PC-9 (cell line): ENCODE results near the gene DOCK2. TPM values are rescaled to one million over a fixed set of nuclear protein-coding genes. Genes with fewer than 3 reads are reported as not detected.

ENCODE experiments used
- BruUV-seq: library from RNA; stranded (reverse); fragments of 400-500 nt; replicated peaks from 2 replicates; lab custom pipeline; 2021; lab: Mats Ljungman, UMichigan
- CTCF ChIA-PET: fragments of 300-600 bp; sonication (Branson Sonifier 250); formaldehyde crosslinking; loops from one replicate; lab custom pipeline; 2022; ENCODE audit warnings: antibody characterized with exemption; lab: Charles Lee
- POLR2A ChIA-PET: fragments of 300-600 bp; sonication (Branson Sonifier 250); formaldehyde crosslinking; loops from one replicate; lab custom pipeline; 2022; ENCODE audit warnings: antibody characterized with exemption; ENCODE audit not compliant: unreplicated experiment; lab: Charles Lee
- DNase-seq, 2 experiments: peaks; one replicate each; pipeline versions ENCODE4 v3.0.0 to v3.0.0-alpha.2; 2015 to 2022; ENCODE audit warnings: mixed read lengths in 1 of 2
- H2AFZ ChIP-seq: fragments of 200-600 bp; sonication (generic); 2 replicates; pipeline ENCODE4 v1.8.1; 2017; ENCODE audit warnings: antibody characterized with exemption
- H3F3A ChIP-seq: fragments of 200-600 bp; sonication (generic); 2 replicates; pipeline ENCODE4 v1.8.1; 2017; ENCODE audit warnings: antibody characterized with exemption, mild to moderate bottlenecking, low read depth; ENCODE audit not compliant: insufficient read depth
- H3K27ac ChIP-seq: fragments of 200-600 bp; sonication (generic); 2 replicates; pipeline ENCODE4 v1.6.1; 2016; ENCODE audit warnings: mixed run types
- H3K27me3 ChIP-seq: fragments of 200-600 bp; sonication (generic); 2 replicates; pipeline ENCODE4 v1.6.1; 2016; ENCODE audit warnings: low read depth, mixed run types; ENCODE audit not compliant: insufficient read depth
- H3K36me3 ChIP-seq: fragments of 200-600 bp; sonication (generic); 2 replicates; pipeline ENCODE4 v1.6.1; 2016; ENCODE audit warnings: low read depth, mixed run types
- H3K4me1 ChIP-seq: fragments of 200-600 bp; sonication (generic); replicated peaks from 2 replicates; pipeline ENCODE4 v1.6.1; 2016; ENCODE audit warnings: mixed run types; ENCODE audit not compliant: insufficient read depth
- H3K4me2 ChIP-seq: fragments of 200-600 bp; sonication (generic); 2 replicates; pipeline ENCODE4 v1.6.1; 2017; ENCODE audit warnings: mixed run types
- H3K4me3 ChIP-seq: fragments of 200-600 bp; sonication (generic); 2 replicates; pipeline ENCODE4 v1.6.1; 2016; ENCODE audit warnings: mixed run types
- H3K79me2 ChIP-seq: fragments of 200-600 bp; sonication (generic); 2 replicates; pipeline ENCODE4 v1.6.1; 2017; ENCODE audit warnings: low read depth, mixed run types
- H3K9me2 ChIP-seq: fragments of 200-600 bp; sonication (generic); 2 replicates; pipeline ENCODE4 v1.8.1; 2017; ENCODE audit warnings: mild to moderate bottlenecking; ENCODE audit not compliant: insufficient read depth
- H3K9me3 ChIP-seq: fragments of 200-600 bp; sonication (generic); 2 replicates; pipeline ENCODE4 v1.8.1; 2016; ENCODE audit warnings: low read depth; ENCODE audit not compliant: insufficient read depth
- H4K20me1 ChIP-seq: fragments of 200-600 bp; sonication (generic); 2 replicates; pipeline ENCODE4 v1.8.1; 2017; ENCODE audit not compliant: insufficient read depth
- EZH2 ChIP-seq: fragments of 200-600 bp; sonication (generic); IDR thresholded peaks from 2 replicates; pipeline ENCODE4 v1.8.0; 2017; ENCODE audit warnings: antibody characterized with exemption, low read depth
- intact Hi-C: fragments of 100-400 bp; cut with micrococcal nuclease; formaldehyde crosslinking; loops from one replicate; pipeline ENCODE4 v1.10.0; 2022; ENCODE audit not compliant: unreplicated experiment
- total RNA-seq: library from RNA; stranded (reverse); gene quantifications from 2 replicates; pipeline ENCODE4 v1.2.3, GENCODE V29; 2021
- TF ChIP-seq, protein P1 (sequence below): fragments of 200-600 bp; sonication (generic); conservative IDR thresholded peaks from 2 replicates; pipeline ENCODE4 v1.6.1; 2017; ENCODE audit warnings: mixed run types, antibody characterized with exemption, mild to moderate bottlenecking, moderate library complexity

Gene DOCK2
- total RNA-seq, 1 experiment from 2014 or later: 0.41 TPM

DNA sequence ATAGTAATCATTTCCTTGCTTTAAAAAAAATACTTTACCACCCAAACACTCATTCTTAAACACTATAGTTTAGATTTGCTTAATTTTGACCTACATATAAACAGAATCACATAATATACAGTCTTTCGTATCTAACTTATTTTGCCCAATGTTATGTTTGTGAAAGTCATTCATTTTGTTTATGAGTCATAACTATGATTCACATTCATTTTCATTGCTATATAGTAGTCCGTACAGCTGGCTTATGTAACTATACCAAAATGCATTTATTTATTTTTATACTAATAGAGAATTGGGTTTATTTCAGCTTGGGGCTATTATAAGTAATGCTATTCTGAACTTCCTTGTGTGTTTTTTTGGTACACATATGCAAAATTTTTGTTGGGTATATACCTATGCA lies 434.7 kb downstream of the DOCK2 start:
- Histone ChIP-seq H3K9me2 (no peaks in the 10 kb centered on the region), H3F3A (no peaks in the 10 kb centered on the region), H3K27ac (no peak overlapping the region), H3K9me3 (no peaks in the 10 kb centered on the region), H2AFZ (no peak overlapping the region), H3K4me3 (no peak overlapping the region), H3K4me2 (no peak overlapping the region), H3K36me3 (no peaks in the 10 kb centered on the region), H3K27me3 (no peaks in the 10 kb centered on the region), H3K79me2 (no peaks in the 10 kb centered on the region), H3K4me1 (no peaks in the 10 kb centered on the region), H4K20me1 (no peaks in the 10 kb centered on the region)
- ChIA-PET CTCF (interaction anchor here (1.4 kb wide), 1 partner anchor 14 kb away, joined by 5 read pairs; no protein-coding TSS in a partner anchor), POLR2A (no interaction called here)
- TF ChIP-seq EZH2: no peak
- TF ChIP-seq, protein P1, sequence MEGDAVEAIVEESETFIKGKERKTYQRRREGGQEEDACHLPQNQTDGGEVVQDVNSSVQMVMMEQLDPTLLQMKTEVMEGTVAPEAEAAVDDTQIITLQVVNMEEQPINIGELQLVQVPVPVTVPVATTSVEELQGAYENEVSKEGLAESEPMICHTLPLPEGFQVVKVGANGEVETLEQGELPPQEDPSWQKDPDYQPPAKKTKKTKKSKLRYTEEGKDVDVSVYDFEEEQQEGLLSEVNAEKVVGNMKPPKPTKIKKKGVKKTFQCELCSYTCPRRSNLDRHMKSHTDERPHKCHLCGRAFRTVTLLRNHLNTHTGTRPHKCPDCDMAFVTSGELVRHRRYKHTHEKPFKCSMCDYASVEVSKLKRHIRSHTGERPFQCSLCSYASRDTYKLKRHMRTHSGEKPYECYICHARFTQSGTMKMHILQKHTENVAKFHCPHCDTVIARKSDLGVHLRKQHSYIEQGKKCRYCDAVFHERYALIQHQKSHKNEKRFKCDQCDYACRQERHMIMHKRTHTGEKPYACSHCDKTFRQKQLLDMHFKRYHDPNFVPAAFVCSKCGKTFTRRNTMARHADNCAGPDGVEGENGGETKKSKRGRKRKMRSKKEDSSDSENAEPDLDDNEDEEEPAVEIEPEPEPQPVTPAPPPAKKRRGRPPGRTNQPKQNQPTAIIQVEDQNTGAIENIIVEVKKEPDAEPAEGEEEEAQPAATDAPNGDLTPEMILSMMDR: no peak
- intact Hi-C loops: no loop called here
- DNase-seq: no peak
- no TSS peak for BruUV-seq

GRCh38 chr5:170075696-170076095 lies 438.6 kb downstream of the DOCK2 start:
- H2AFZ ChIP-seq: no peak overlapping the region
- no peak overlapping the region for H3K4me2 ChIP-seq
- no peak overlapping the region for H3K4me3 ChIP-seq
- no peaks in the 10 kb centered on the region for H3K9me3 ChIP-seq
- TF ChIP-seq, protein P1: no peak
- TF ChIP-seq EZH2: no peak
- no peaks in the 10 kb centered on the region for H3K4me1 ChIP-seq
- ChIA-PET CTCF (no interaction called here), POLR2A (no interaction called here)
- H3K79me2 ChIP-seq: no peaks in the 10 kb centered on the region
- no peak overlapping the region for H3K27ac ChIP-seq
- H4K20me1 ChIP-seq: no peaks in the 10 kb centered on the region
- no TSS peak for BruUV-seq
- no peaks in the 10 kb centered on the region for H3K9me2 ChIP-seq
- DNase-seq: no peak
- H3K36me3 ChIP-seq: no peaks in the 10 kb centered on the region
- H3K27me3 ChIP-seq: no peaks in the 10 kb centered on the region
- no peaks in the 10 kb centered on the region for H3F3A ChIP-seq
- intact Hi-C loops: no loop called here

DNA sequence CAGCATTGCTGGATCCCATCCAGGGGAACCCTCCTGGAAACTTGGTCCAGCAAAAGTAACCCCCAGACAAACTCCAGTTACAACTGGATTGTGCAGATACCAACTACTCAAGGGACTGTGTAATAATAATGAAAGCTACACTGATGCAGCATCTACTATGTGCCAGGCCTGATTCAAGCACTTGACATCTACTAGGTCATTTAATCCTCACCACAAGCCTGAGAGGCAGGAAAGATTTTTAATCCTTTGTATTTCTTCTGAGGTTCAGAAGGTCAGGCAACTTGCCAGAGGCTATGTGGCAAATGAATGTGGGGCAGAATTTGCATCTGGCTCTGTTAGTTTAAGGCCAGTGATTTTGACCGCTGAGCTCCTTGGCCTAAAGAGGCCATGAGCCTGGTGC lies 439.1 kb downstream of the DOCK2 start:
- intact Hi-C loops: no loop called here
- DNase-seq: no peak
- no peaks in the 10 kb centered on the region for H3F3A ChIP-seq
- ChIA-PET CTCF (no interaction called here), POLR2A (no interaction called here)
- BruUV-seq: no TSS peak
- H2AFZ ChIP-seq: no peak overlapping the region
- no peaks in the 10 kb centered on the region for H3K79me2 ChIP-seq
- TF ChIP-seq, protein P1: no peak
- TF ChIP-seq EZH2: no peak
- H3K9me2 ChIP-seq: no peaks in the 10 kb centered on the region
- H3K36me3 ChIP-seq: no peaks in the 10 kb centered on the region
- no peaks in the 10 kb centered on the region for H3K27me3 ChIP-seq
- H3K4me2 ChIP-seq: no peak overlapping the region
- no peak overlapping the region for H3K27ac ChIP-seq
- H3K4me1 ChIP-seq: no peaks in the 10 kb centered on the region
- no peak overlapping the region for H3K4me3 ChIP-seq
- H3K9me3 ChIP-seq: no peaks in the 10 kb centered on the region
- H4K20me1 ChIP-seq: no peaks in the 10 kb centered on the region
